Psoas muscle (tissue), 8 donors: ENCODE data around the gene VAV3. TPM values are rescaled to one million over a fixed set of nuclear protein-coding genes. Genes with fewer than 3 reads are reported as not detected.
"Not testable (repeated sequence)": the region's sequence is repeated elsewhere in the genome, so short reads cannot be mapped to it uniquely, and the experiment has no call there.

Experiments
- ATAC-seq, 4 donors: fragments of 200-7000 bp; cut with Tn5 transposase; one replicate each; pipeline ENCODE4 v1.9.1; 2020; ENCODE audit warnings: moderate library complexity in 3 of 4, mild to moderate bottlenecking in 2 of 4
- DNase-seq, 2 donors: peaks; one replicate each; pipeline ENCODE4 v3.0.0-alpha.2; 2020
- H3K27ac ChIP-seq: fragments of 200-600 bp; one replicate; pipeline ENCODE4 v1.8.0; 2022
- H3K27me3 ChIP-seq, 3 donors: fragments of 200-600 bp in 1 of 3; one replicate each; pipeline versions ENCODE4 v1.6.1 to v1.8.0; 2013 to 2022; ENCODE audit warnings: low read length in 2 of 3, mild to moderate bottlenecking in 2 of 3, moderate library complexity in 1 of 3; ENCODE audit not compliant: insufficient read depth in 3 of 3
- H3K36me3 ChIP-seq, 2 donors: fragments of 200-600 bp in 1 of 2; one replicate each; pipeline versions ENCODE4 v1.6.1 to v1.8.0; 2013 to 2022; ENCODE audit warnings: low read depth in 1 of 2, mild to moderate bottlenecking in 1 of 2, moderate library complexity in 1 of 2; ENCODE audit not compliant: insufficient read depth in 1 of 2
- H3K4me1 ChIP-seq: fragments of 200-600 bp; one replicate; pipeline ENCODE4 v1.8.0; 2022
- H3K4me3 ChIP-seq: fragments of 200-600 bp; one replicate; pipeline ENCODE4 v1.8.0; 2022; ENCODE audit warnings: mild to moderate bottlenecking
- H3K9me3 ChIP-seq: fragments of 200-600 bp; one replicate; pipeline ENCODE4 v1.8.0; 2022
- WGBS, 3 donors: extraction: QIAGEN DNeasy Blood & Tissue Kit; methylation state at CpG; one replicate each; pipeline versions ENCODE4 v1.1.6 to v1.1.7; 2013; 5-methylcytosine and 5-hydroxymethylcytosine counted together
- intact Hi-C, 2 donors: fragments of 100-400 bp; cut with DNase I; formaldehyde crosslinking; loops; one replicate each; pipeline versions ENCODE4 v1.11.0 to v1.14.2; 2022
- polyA plus RNA-seq, 3 donors: library from polyadenylated mRNA; stranded (reverse); fragments of 200-250 nt; gene quantifications; one replicate each; pipeline ENCODE4 v1.2.3, GENCODE V29; 2013
- total RNA-seq, 4 donors: library from RNA; stranded (reverse); fragmentation: NEBNext Ultra II Directional in 2 of 4; extraction: Animal tissue kit (Norgen Biotek cat#: 25700) in 2 of 4; gene quantifications; one replicate each; pipeline versions ENCODE4 v1.2.1 to v1.2.4, GENCODE V29; 2021 to 2023
- TF ChIP-seq, protein P1 (sequence below): fragments of 200-600 bp; IDR thresholded peaks from one replicate; pipeline ENCODE4 v1.8.0; 2022; ENCODE audit warnings: antibody characterized with exemption
- donor health status: healthy with polysubstance abuse.
- donor health status: DM: no; HTN: no; CAD: no; lungs with moderate emphysema.
- donor health status: Bipolar disorder and iron deficiency.
- donor health status: healthy.
- donor health status: DM: yes; HTN: yes; CAD: no.
- donor health status: DM: no; HTN: no; CAD: no.
- donor health status: DM: no; HTN: no; CAD: no.
- donor health status: DM: yes; HTN: yes; CAD: no.

VAV3 gene
- total and polyA plus RNA-seq, 7 donors: 0.28 to 1.7 (median 0.72) TPM

DNA sequence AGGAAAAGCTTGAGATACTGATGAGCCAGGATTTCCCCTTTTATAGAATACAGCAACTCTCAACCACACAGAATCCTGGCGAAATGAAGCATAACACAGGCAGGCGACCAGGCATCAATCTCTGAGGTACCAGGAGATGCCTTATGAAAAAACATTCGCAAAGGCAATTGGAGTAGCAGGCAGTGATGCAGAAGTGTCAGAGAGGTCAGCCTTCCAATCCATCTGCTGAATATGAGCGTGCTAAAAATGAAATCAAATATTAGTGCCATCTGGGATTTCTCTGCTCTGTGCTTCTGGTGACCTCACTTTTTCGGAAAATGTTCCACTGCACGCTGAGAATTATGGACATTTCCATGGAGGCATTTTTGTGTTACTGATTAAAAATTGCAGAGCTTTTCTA, 258.8 kb downstream of the VAV3 start:
- TF ChIP-seq, protein P1, sequence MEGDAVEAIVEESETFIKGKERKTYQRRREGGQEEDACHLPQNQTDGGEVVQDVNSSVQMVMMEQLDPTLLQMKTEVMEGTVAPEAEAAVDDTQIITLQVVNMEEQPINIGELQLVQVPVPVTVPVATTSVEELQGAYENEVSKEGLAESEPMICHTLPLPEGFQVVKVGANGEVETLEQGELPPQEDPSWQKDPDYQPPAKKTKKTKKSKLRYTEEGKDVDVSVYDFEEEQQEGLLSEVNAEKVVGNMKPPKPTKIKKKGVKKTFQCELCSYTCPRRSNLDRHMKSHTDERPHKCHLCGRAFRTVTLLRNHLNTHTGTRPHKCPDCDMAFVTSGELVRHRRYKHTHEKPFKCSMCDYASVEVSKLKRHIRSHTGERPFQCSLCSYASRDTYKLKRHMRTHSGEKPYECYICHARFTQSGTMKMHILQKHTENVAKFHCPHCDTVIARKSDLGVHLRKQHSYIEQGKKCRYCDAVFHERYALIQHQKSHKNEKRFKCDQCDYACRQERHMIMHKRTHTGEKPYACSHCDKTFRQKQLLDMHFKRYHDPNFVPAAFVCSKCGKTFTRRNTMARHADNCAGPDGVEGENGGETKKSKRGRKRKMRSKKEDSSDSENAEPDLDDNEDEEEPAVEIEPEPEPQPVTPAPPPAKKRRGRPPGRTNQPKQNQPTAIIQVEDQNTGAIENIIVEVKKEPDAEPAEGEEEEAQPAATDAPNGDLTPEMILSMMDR: no peak
- Histone ChIP-seq H3K27ac (no peak overlapping the region), H3K4me3 (no peak overlapping the region), H3K9me3 (no peaks in the 10 kb centered on the region), H3K4me1 (no peaks in the 10 kb centered on the region), H3K36me3 (no peaks in the 10 kb centered on the region), H3K27me3 (peaks cover 0 to 2% (median 0%) of the 10 kb centered on the region in 3 donors)
- 27 to 34% (median 33%) methylated on average over 6 of the region's 6 CpGs for WGBS, 3 donors
- ATAC-seq (no peak), DNase-seq (no peak)
- intact Hi-C loops: loop anchor here in 1 of 2 donors (5.0 kb wide), 1 partner anchor 451 kb away; no protein-coding TSS in a partner anchor

DNA sequence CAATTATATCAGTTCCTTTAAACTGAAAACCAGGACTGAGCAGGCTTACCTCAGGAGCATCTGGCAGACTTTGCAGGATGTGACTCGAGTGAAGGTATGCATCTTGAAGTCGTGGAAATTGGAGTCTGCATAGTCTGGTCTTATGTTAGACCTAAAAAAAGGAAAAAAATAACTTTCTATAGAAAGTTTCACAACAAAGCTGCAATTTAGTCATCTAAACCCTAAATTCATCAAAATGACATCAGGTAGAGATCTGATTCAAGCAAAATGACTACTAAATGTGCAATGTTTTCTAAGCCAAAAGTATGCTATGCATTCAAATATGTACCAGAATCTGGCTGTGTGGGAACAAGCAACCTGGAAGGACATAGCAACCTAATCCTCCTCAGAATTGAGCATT, 260.1 kb downstream of the VAV3 start:
- WGBS, 3 donors: 79 to 88% (median 81%) methylated on average over 2 of the region's 2 CpGs
- no peaks in the 10 kb centered on the region for H3K36me3 ChIP-seq
- H3K27ac ChIP-seq: no peak overlapping the region
- no peak overlapping the region for H3K4me3 ChIP-seq
- DNase-seq (no peak), ATAC-seq (no peak)
- peaks cover 0 to 2% (median 0%) of the 10 kb centered on the region in 3 donors for H3K27me3 ChIP-seq
- TF ChIP-seq, protein P1: no peak
- intact Hi-C loops: loop anchor here in 1 of 2 donors (5.0 kb wide), 1 partner anchor 452 kb away; no protein-coding TSS in a partner anchor
- H3K4me1 ChIP-seq: no peaks in the 10 kb centered on the region
- no peaks in the 10 kb centered on the region for H3K9me3 ChIP-seq

DNA sequence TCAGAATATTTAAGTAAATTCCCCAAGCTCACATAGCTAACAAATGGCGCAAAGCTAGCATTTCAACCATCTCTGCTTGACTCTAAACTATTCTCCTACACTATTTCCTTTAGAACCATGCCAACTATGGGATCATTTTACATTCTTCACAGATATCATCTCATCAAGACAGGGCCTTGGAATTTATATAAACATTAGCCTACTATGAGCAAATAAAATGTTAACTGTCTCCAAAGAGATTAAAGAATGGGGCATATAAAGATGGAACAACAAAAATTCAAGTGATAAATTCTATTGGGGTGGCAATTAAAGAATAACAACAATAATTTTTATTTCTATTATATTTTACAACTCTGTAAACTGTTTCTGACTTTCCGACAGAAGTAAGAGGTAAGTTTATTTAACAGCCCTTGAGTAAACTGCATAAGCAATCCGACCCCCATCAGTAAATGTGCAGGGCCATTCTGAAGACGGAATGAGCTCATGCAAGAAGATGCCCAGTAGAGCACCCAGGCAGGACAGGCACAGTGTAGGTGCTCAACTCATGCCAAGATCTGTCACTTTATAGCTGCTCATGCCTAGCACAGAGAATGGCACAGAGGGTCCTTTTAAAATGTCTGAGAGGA, 261.9 kb downstream of the VAV3 start:
- TF ChIP-seq, protein P1: no peak
- Histone ChIP-seq H3K27ac (no peak overlapping the region), H3K27me3 (peaks cover 0 to 2% (median 0%) of the 10 kb centered on the region in 3 donors), H3K4me1 (no peaks in the 10 kb centered on the region), H3K9me3 (no peaks in the 10 kb centered on the region), H3K36me3 (no peaks in the 10 kb centered on the region), H3K4me3 (no peak overlapping the region)
- no peak for DNase-seq
- ATAC-seq: no peak
- WGBS, 3 donors: 72 to 97% (median 79%) methylated on average over 4 of the region's 4 CpGs
- intact Hi-C loops: no loop called here

DNA sequence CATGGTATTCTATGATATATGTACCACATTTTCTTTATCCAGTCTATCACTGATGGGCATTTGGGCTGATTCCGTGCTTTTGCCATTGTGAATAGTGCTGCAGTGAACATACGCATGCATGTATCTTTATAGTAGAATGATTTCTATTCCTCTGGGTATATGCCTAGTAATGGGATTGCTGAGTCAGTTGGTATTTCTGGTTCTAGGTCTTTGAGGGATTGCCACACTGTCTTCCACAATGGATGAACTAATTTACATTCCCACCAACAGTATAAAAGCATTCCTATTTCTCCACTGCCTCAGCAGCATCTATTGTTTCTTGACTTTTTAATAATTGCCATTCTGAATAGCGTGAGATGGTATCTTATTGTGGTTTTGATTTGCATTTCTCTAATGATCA, 264.3 kb downstream of the VAV3 start:
- H3K27me3 ChIP-seq, H3K4me3 ChIP-seq, intact Hi-C loops, ATAC-seq, H3K9me3 ChIP-seq, DNase-seq, H3K4me1 ChIP-seq, H3K36me3 ChIP-seq, H3K27ac ChIP-seq: not testable (repeated sequence)
- WGBS, 3 donors: 73 to 85% (median 76%) methylated on average over 3 of the region's 3 CpGs

DNA sequence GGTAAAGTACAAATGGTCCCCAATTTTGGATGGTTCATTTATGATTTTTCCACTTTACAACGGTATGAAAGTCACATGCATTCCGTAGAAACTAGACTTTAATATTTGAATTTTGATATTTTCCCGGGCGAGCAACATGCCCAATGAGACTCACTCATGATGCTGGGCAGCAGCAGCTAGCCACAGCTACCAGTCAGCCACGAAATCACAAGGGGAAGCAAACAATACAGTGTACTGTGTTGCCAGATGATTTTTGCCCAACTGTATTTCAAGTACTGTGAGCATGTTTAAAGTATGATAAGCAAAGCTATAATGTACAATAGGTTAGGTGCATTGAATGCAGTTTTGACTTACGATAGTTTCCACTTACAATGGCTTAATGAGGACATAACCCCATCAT, 266.8 kb downstream of the VAV3 start:
- intact Hi-C loops: no loop called here
- H3K27me3 ChIP-seq: no peaks in the 10 kb centered on the region
- no peak overlapping the region for H3K27ac ChIP-seq
- H3K4me1 ChIP-seq: no peaks in the 10 kb centered on the region
- H3K36me3 ChIP-seq: no peaks in the 10 kb centered on the region
- TF ChIP-seq, protein P1: no peak
- H3K9me3 ChIP-seq: no peaks in the 10 kb centered on the region
- no peak for ATAC-seq
- WGBS, 3 donors: 81 to 84% (median 83%) methylated on average over 6 of the region's 6 CpGs
- H3K4me3 ChIP-seq: no peak overlapping the region
- DNase-seq: no peak
